ENCODE measurements around the gene NCAPG.
"Not testable (repeated sequence)": the region's sequence is repeated elsewhere in the genome, so short reads cannot be mapped to it uniquely, and the experiment has no call there.

The NCAPG gene

GRCh38 chr4:17797808-17798207 is 13.0 kb upstream of the NCAPG start:
- DNase-seq (ENCODE audit: low read depth), result no peak

- DNase-seq (ENCODE audit: low read depth), result no peak
Observed at GRCh38 chr4:17805580-17806155, 5.1 kb upstream of the NCAPG start.

GRCh38 chr4:17807446-17807845 is 3.3 kb upstream of the NCAPG start:
- DNase-seq (ENCODE audit: low read depth), result no peak

GRCh38 chr4:17809667-17810066 is 1.1 kb upstream of the NCAPG start:
- DNase-seq (ENCODE audit: low read depth), result no peak

GRCh38 chr4:17811078-17811603 is 362 bp downstream of the NCAPG start:
- DNase-seq (ENCODE audit: low read depth), result no peak

- no peak for DNase-seq (ENCODE audit: low read depth)
Observed at GRCh38 chr4:17812125-17812524, 1.3 kb downstream of the NCAPG start.

- no peak for DNase-seq (ENCODE audit: low read depth)
Observed at GRCh38 chr4:17812801-17813200, 2.0 kb downstream of the NCAPG start.

GRCh38 chr4:17814140-17814539 is 3.4 kb downstream of the NCAPG start:
- no peak for DNase-seq (ENCODE audit: low read depth)

GRCh38 chr4:17816142-17816541 is 5.4 kb downstream of the NCAPG start:
- no peak for DNase-seq (ENCODE audit: low read depth)

- no peak for DNase-seq (ENCODE audit: low read depth)
Observed at GRCh38 chr4:17817027-17817426, 6.2 kb downstream of the NCAPG start.

GRCh38 chr4:17823871-17824669 is 13.3 kb downstream of the NCAPG start:
- DNase-seq (ENCODE audit: low read depth), result no peak

GRCh38 chr4:17846266-17846665 is 35.5 kb downstream of the NCAPG start:
- DNase-seq (ENCODE audit: low read depth), result no peak

GRCh38 chr4:17850295-17850694 is 39.5 kb downstream of the NCAPG start:
- DNase-seq (ENCODE audit: low read depth), result not testable (repeated sequence)

GRCh38 chr4:17851959-17852358 is 41.2 kb downstream of the NCAPG start:
- no peak for DNase-seq (ENCODE audit: low read depth)

GRCh38 chr4:17854036-17854435 is 43.3 kb downstream of the NCAPG start:
- DNase-seq (ENCODE audit: low read depth), result no peak

- no peak for DNase-seq (ENCODE audit: low read depth)
Observed at GRCh38 chr4:17859793-17860406, 49.1 kb downstream of the NCAPG start.

- DNase-seq (ENCODE audit: low read depth), result not testable (repeated sequence)
Observed at GRCh38 chr4:17861906-17862305, 51.1 kb downstream of the NCAPG start.

GRCh38 chr4:17865866-17866363 is 55.1 kb downstream of the NCAPG start:
- DNase-seq (ENCODE audit: low read depth), result no peak

- DNase-seq (ENCODE audit: low read depth), result no peak
Observed at GRCh38 chr4:17866810-17867209, 56.0 kb downstream of the NCAPG start.

GRCh38 chr4:17867276-17867675 is 56.5 kb downstream of the NCAPG start:
- DNase-seq (ENCODE audit: low read depth), result no peak

GRCh38 chr4:17869327-17869726 is 58.5 kb downstream of the NCAPG start:
- DNase-seq (ENCODE audit: low read depth), result no peak

GRCh38 chr4:17875402-17876070 is 64.8 kb downstream of the NCAPG start:
- no peak for DNase-seq (ENCODE audit: low read depth)
